Adrenal gland (tissue), 5 donors: ENCODE data around the gene ERP29.

Experiments used
- POLR2A ChIP-seq, 2 donors: fragments of 450-650 bp; IDR thresholded peaks; one replicate each; pipeline ENCODE4 v1.6.1; 2017; ENCODE audit warnings: antibody characterized with exemption in 2 of 2, mild to moderate bottlenecking in 2 of 2, moderate library complexity in 1 of 2
- TF ChIP-seq, protein P1 (sequence below), 6 experiments: fragments of 450-650 bp in 4 of 6; fragments of 200-600 bp in 2 of 6; sonication (generic) in 1 of 6; IDR thresholded peaks; 1 replicate in 5 of 6; 2 replicates in 1 of 6; pipeline versions ENCODE4 v1.5.1 to v1.8.0; 2016 to 2021; ENCODE audit warnings: antibody characterized with exemption in 6 of 6, mild to moderate bottlenecking in 2 of 6, moderate library complexity in 1 of 6
- donor health status: DM: no; HTN: no; CAD: no.

DNA sequence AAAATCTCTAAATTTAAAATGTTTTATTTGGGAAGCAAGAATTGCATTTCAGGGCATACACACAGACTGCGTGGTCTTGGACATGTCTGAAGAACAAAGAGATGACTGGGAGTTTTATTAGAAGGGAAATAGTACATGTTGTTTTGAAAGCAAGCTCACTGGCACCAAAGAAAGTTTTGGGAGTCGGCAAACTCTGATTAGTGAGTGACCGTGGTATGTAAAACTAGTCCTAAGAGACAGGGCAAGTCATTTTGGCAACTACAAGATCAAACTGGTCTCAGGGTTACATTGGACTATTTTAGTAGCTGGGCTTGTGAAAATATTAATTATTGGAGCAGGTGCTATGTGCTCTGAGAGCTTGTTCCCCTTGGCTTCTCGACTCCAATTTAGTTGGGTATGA, 15.2 kb upstream of the ERP29 start:
- TF ChIP-seq, protein P1, sequence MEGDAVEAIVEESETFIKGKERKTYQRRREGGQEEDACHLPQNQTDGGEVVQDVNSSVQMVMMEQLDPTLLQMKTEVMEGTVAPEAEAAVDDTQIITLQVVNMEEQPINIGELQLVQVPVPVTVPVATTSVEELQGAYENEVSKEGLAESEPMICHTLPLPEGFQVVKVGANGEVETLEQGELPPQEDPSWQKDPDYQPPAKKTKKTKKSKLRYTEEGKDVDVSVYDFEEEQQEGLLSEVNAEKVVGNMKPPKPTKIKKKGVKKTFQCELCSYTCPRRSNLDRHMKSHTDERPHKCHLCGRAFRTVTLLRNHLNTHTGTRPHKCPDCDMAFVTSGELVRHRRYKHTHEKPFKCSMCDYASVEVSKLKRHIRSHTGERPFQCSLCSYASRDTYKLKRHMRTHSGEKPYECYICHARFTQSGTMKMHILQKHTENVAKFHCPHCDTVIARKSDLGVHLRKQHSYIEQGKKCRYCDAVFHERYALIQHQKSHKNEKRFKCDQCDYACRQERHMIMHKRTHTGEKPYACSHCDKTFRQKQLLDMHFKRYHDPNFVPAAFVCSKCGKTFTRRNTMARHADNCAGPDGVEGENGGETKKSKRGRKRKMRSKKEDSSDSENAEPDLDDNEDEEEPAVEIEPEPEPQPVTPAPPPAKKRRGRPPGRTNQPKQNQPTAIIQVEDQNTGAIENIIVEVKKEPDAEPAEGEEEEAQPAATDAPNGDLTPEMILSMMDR (IDR thresholded peaks at IDR 0.05): no peak
- no peak for TF ChIP-seq POLR2A (IDR thresholded peaks at IDR 0.05)
